ENCODE data around the gene CD36. TPM values are rescaled to one million over a fixed set of nuclear protein-coding genes. Genes with fewer than 3 reads are reported as not detected.
"Not testable (repeated sequence)": the region's sequence is repeated elsewhere in the genome, so short reads cannot be mapped to it uniquely, and the experiment has no call there.

Gene CD36
- total RNA-seq, 6 experiments from 2014 or later = 14.0 to 73.8 (median 34.7) TPM

DNA sequence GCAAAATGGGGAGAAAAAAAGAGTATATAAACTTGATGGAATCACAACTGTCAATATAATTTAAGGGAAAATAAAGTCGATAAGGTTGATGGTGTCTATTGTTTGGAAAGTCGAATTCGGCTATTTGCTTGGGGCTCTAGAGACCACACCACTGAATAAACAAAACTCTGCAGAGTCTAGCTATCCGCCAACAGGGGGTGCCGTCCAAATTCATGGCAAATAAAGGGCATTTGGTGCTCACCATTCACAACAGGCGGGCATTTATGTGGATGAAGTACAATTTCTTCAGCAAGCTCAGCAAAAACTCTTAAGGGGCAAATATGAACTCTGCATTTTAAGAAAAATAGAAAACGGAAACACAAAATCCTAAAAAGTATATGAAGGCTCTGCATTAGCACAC, 23.3 kb downstream of the CD36 start:
- TF ChIP-seq POLR2A (IDR thresholded peaks at IDR 0.05) (no peak), CTCF (IDR thresholded peaks at IDR 0.05) (no peak)
- Histone ChIP-seq H3K4me1 (peaks cover 0 to 8% (median 0%) of the 10 kb centered on the region in 4 donors), H3K4me3 (no peak overlapping the region), H3K27me3 (no peaks in the 10 kb centered on the region), H3K9me3 (no peaks in the 10 kb centered on the region), H3K27ac (no peak overlapping the region), H3K36me3 (no peaks in the 10 kb centered on the region)
- DNase-seq = no peak
- no peak for ATAC-seq
- intact Hi-C loops (cut with DNase I) = no loop called here
- WGBS (ENCODE audit: insufficient coverage, low coverage, low lambda C conversion rate, missing lambda C conversion rate) = 73% methylated on average over 7 of the region's 7 CpGs

DNA sequence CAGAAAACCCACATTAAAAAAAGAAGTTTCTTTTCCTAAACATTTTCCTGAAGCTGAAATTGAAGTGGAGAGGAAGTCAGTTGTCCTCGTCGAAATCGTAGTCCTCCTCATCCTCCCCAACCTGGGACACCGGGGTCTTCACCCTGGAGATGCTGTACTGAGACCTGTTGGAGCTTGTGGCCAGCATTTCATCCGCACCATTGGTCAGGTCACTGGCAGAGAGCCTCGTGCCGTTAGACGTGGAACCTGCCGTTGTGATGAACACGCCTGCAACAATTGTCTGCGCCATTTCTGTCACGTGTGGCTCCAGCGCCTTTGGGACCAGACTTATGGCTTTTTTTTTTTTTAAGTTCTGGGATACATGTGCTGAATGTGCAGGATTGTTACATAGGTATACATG, 23.8 kb downstream of the CD36 start:
- 81% methylated on average over 8 of the region's 13 CpGs for WGBS (ENCODE audit: insufficient coverage, low coverage, low lambda C conversion rate, missing lambda C conversion rate)

DNA sequence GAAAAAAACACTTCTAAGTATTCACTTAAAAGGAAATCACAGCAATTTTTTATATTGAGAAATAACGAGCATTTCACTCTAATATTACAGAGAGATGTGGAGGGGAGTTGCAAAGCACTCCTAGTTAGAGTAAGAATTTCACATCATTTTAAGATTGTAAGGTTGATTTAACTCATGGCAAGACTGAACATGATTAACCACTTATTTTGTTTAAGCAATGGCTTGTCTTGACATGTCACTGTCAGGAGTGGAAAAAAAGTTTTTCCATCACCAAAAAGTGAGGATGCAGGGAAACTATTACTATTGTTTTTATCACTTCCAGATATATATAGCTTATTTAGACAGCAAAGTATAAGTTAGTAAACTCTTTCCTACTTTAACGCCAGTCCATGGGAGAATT, 27.1 kb downstream of the CD36 start:
- WGBS (ENCODE audit: insufficient coverage, low coverage, low lambda C conversion rate, missing lambda C conversion rate) = 65% methylated on average over 2 of the region's 2 CpGs
- H3K9me3 ChIP-seq = no peaks in the 10 kb centered on the region
- ATAC-seq = no peak
- H3K27me3 ChIP-seq = no peaks in the 10 kb centered on the region
- DNase-seq = no peak
- TF ChIP-seq POLR2A (IDR thresholded peaks at IDR 0.05) (no peak), CTCF (IDR thresholded peaks at IDR 0.05) (no peak)
- H3K4me3 ChIP-seq = no peak overlapping the region
- intact Hi-C loops (cut with DNase I) = no loop called here
- H3K4me1 ChIP-seq = no peaks in the 10 kb centered on the region
- H3K27ac ChIP-seq = no peak overlapping the region
- no peaks in the 10 kb centered on the region for H3K36me3 ChIP-seq

More for the DNA sequence above, 23.8 kb downstream of the CD36 start:
- no peak for ATAC-seq
- H3K4me1 ChIP-seq = peaks cover 0 to 8% (median 0%) of the 10 kb centered on the region in 4 donors
- H3K36me3 ChIP-seq = no peaks in the 10 kb centered on the region
- no peak for DNase-seq
- intact Hi-C loops (cut with DNase I) = no loop called here
- no peaks in the 10 kb centered on the region for H3K27me3 ChIP-seq
- H3K4me3 ChIP-seq = no peak overlapping the region
- TF ChIP-seq POLR2A (IDR thresholded peaks at IDR 0.05) = no peak
- TF ChIP-seq CTCF (IDR thresholded peaks at IDR 0.05) = no peak
- H3K27ac ChIP-seq = no peak overlapping the region
- H3K9me3 ChIP-seq = no peaks in the 10 kb centered on the region

DNA sequence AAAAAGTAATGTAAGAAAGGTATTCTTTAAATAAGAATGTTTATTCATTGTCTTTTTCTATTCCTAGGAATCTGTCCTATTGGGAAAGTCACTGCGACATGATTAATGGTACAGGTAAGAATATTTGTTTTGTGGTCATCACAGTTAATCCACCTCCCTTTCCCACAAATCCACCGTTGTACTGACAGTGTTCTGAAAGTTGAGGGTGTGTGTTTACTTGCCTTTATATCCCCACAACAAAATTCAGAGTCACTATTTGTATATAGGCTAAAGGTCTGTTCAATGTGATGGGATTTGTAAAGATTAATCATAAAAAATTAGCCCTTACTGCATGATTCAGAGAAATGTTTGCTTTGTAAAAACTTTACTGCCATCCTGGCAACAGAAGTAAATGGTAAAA, 27.9 kb downstream of the CD36 start:
- intact Hi-C loops (cut with DNase I) = no loop called here
- Histone ChIP-seq H3K4me1 (no peaks in the 10 kb centered on the region), H3K4me3 (no peak overlapping the region), H3K36me3 (no peaks in the 10 kb centered on the region), H3K27me3 (no peaks in the 10 kb centered on the region), H3K27ac (no peak overlapping the region), H3K9me3 (no peaks in the 10 kb centered on the region)
- 59% methylated on average over 2 of the region's 2 CpGs for WGBS (ENCODE audit: insufficient coverage, low coverage, low lambda C conversion rate, missing lambda C conversion rate)
- DNase-seq (no peak), ATAC-seq (no peak)
- no peak for TF ChIP-seq POLR2A (IDR thresholded peaks at IDR 0.05)
- no peak for TF ChIP-seq CTCF (IDR thresholded peaks at IDR 0.05)

GRCh38 chr7:80669367-80669766, 30.9 kb downstream of the CD36 start:
- WGBS (ENCODE audit: insufficient coverage, low coverage, low lambda C conversion rate, missing lambda C conversion rate) = 86% methylated on average over 4 of the region's 6 CpGs
- H3K36me3 ChIP-seq; ATAC-seq; H3K4me1 ChIP-seq; DNase-seq; H3K27me3 ChIP-seq; H3K9me3 ChIP-seq; H3K27ac ChIP-seq; H3K4me3 ChIP-seq; intact Hi-C loops (cut with DNase I): not testable (repeated sequence)

Data from right lobe of liver (tissue), 6 donors.